GM18517 (cell line): Measurements from ENCODE around the gene CARD11.
"Not testable (repeated sequence)": the region's sequence is repeated elsewhere in the genome, so short reads cannot be mapped to it uniquely, and the experiment has no call there.

Experiments
- ATAC-seq: cut with Tn5 transposase; IDR thresholded peaks from one replicate; pipeline ENCODE4 v1.9.1; 2021; ENCODE audit warnings: mild to moderate bottlenecking, moderate library complexity; ENCODE audit not compliant: unreplicated experiment

CARD11 gene

DNA sequence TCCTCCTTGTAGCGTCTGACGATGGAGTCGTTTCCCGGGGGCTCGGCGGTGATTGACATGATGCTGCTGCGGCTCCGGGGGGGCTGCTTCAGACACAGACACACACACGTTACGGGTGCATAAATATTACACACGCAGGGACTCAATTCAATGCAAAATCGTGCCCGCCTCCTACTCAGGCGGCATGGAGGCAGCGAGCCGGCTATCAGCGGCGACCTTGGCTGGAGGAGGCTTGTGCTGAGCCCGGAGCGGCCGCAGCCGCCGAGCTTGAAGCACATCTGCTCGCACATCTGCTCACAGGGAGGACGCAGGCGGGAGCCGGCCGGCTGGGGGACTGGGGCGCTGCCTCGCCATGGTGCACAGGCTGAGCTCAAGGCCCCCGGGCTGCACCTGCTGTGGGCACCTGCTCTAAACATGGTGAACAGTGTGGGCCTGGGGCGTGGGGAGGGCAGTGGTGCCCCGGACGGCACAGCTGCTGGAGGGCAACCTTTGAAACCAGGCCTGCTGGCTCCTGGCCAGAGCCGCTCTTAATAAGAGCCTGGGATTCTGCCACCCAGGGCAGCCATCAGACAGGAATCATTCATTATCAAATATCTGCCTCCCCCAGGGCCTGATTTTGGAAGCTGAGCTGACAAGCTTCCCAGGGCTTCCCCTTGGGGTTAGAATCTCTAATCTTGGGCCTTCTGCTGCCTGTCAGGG is 114.9 kb downstream of the CARD11 start:
- no peak for ATAC-seq

DNA sequence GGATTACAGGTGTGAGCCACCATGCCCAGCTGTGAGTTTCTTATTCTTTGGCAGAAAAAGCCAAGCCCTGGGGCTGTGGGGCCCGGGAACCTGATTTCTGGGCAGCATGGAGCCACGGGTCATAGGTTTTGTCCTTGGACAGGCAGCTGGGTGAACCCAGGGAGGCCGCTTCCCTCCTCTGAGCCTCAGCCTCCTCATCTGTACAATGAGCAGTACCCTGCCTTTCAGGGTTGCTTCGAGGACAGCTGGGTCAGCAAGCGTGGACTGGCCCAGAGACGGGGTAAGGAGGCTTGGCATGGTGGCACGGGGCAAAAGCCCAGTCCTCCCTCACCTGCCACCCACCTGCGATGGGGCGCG is 115.4 kb downstream of the CARD11 start:
- no peak for ATAC-seq

GRCh38 chr7:2927592-2927991 is 116.1 kb downstream of the CARD11 start:
- no peak for ATAC-seq

GRCh38 chr7:2926896-2927405 is 116.7 kb downstream of the CARD11 start:
- no peak for ATAC-seq

- no peak for ATAC-seq
Measured at GRCh38 chr7:2926120-2926895, 117.4 kb downstream of the CARD11 start.

DNA sequence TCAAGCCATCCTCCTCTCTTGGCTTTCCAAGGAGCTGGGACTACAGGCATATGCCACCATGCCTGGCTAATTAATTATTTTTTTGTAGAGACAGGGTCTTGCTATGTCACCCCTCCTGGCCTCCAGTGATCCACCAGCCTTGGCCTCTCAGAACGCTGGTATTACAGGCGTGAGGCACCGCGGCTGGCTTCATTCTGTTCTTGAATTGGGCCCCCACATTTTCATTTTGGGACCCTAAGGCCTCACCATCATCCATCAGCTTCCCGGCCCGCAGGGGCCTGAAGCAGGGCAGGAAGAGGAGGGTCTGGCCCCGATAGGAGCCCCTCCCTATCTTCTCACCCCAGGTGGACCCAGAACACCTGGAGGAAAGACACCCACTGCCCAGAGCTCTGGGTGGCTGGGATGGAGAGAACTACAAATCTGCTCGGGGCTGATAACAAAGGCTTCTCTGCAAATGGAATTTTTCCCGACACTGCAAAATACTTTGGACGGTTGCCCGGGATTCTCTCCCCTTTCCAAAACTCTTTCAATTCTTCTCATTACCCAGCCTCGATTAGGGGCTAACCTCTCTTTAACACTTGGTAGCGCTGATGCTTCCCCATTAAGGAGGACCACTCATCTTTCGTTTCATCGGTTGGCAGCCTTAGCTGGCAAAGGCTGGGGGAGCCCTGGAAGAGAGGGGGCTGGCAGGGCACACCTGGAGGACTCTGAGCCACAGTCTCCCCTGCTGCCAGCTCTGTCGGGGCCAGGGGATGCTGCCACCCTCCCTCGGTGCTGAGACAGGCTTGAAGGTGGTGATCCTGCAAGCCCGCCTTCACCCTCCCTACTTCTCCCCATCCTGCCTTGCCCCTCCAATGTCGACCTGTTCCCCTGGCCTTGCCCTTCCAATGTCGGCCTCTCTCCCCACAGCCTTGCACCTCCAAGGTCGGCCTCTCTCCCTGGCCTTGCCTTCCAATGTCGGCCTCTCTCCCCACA is 118.5 kb downstream of the CARD11 start:
- ATAC-seq, result no peak

DNA sequence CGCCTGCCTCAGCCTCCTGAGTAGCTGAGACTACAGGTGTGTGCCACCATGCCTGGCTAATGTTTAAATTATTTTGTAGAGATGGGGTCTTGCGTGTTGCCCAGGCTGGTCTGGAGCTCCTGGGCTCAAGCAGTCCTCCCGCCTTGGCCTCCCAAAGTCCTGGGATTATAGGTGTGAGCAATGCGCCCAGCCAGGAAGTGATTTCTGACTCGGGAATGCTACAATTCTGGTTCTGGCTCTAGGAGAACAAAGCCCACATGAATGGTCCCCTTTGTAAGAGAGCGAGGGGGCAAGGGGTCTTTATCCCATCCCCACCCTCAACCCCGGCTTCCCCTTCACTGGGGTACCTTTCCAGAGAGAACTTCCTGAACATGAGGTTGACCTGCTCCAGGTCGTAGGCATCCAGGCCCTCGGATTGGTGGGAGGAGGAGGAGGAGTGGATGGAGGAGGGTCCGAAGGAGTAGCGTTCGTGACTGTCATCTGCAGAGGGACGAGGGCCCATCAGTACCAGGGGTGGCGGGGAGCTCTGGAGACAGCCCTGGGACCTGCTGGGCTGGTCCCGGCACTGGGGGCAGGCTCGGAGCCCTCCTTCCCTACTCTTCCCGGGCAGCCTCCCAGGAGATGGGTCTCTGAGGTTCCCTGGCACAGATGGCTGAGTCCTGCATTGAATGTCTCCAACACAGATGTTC is 119.6 kb downstream of the CARD11 start:
- ATAC-seq, result no peak

DNA sequence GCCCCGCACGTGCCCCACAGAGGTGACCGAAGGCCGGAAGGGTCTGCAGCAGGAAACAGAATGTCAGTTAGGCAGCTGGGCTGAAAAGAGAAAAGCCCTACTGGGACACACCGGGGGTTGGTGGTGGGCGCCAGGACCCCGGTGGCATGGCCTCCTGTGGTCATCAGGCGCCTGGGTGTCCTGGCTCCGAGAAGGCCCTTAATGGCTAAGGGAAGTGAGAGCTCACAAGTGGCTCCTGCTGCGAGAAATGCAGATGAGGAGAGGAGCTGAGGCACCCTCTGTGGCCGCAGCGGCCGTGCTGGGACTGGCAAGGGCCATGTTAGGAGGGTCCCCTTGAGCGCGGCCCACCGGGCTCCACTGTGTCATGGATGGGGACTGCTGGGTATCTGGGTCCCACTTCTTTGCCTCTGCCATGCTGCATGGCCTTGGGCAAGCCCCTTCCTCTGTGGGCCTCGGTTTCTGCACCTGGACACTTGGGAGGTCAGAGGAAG is 120.3 kb downstream of the CARD11 start:
- no peak for ATAC-seq

DNA sequence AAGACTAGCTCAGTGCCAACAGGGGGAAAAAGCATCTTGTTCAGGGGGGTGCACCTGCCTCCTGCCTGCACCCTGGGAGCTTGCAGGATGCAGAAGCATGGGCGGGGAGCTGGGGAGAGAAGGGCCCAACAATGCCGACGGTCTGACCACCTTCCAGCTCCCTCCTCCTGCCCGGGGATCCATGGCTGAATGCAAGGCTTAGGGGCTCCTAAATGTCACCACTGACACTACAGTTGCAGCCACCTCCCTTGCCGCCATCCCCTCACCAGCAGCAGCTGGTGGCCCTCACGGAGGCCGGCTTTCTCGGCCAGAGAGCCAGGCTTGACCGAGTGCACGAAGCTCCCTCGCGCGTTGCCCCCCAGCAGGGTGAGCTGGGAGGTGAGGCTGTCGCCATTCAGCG is 120.8 kb downstream of the CARD11 start:
- no peak for ATAC-seq

DNA sequence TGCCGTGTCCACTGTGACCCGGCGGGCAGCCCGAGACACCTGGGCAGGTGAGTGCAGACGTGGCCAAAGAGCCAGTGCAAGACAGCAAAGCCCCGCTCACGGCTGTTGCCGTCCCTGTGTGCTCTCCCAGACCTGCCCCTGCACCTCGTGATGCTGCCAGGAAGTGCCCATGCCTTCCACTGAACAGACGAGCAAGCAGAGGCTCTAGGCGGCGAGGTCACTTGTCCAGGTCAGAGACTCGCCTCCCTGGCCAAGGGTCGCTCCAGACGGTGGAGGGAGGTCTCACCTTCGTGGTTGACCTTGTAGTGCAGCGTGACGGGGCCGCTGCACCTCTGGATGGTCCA is 121.3 kb downstream of the CARD11 start:
- ATAC-seq, result no peak

DNA sequence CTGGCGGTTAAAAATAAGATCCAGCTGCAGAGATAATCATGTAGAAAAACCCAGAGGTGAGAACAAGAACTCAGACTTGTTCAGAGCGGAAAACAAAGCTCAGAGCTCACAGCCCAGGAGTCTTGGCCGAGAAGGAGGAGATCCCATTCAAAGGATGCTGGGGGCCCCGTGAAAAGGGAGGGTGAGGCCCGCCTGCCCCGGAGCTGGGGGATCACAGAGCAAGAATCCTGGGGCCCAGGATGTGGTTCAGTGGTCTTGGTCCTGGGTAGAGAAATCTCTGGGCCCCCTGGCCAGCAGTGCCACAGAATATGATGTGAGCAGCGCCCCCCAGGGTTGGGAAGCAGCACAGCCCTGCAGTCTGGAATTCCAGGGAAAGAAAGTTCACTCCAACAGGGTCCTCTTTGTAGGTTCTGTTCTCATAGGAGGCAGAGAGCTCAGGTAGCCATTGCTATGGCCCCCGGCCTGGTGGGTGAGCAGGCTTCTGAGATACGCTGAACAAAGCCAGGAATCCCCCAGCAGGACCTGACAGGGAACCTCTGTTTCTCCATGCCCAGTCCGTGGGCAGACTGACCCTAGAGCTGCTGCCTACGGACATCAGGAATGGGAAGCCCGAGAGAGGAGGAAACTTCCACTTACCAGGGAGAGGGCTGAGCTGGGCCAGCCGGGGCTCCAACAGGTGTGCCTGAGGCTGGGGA is 121.9 kb downstream of the CARD11 start:
- ATAC-seq, result no peak

GRCh38 chr7:2920956-2921652 is 122.6 kb downstream of the CARD11 start:
- ATAC-seq, result no peak

DNA sequence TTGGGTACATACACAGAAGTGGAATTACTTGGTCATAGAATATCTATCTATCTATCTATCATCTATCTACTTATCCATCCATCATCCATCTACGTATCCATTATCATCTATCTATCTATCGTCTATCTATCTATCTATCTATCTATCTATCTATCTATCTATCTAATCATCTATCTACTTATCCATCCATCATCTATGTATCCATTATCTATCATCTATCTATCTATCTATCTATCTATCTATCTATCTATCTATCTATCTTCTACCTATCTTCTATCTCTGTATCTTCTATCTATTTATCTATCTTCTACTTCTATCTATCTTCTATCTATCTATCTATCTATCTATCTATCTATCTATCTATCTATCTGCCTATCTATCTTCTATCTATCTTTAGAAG is 123.2 kb downstream of the CARD11 start:
- not testable (repeated sequence) for ATAC-seq

DNA sequence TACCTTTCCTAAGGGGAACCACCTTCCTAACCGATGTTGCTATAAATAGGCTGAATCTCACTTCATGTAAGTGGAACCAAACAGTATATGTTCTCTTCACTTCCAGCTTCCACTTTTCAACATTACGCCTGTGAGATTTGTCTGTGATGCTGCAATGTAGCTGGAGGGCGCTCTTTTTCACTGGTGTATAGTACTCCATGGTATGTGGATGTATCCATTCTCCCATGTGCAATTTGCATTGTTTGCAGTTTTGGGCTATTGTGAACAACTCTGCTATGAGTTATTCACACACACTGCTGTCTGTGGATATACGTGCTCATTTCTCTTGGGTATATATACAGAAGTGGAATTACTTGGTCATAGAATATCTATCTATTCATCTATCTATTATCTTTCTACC is 123.6 kb downstream of the CARD11 start:
- no peak for ATAC-seq

DNA sequence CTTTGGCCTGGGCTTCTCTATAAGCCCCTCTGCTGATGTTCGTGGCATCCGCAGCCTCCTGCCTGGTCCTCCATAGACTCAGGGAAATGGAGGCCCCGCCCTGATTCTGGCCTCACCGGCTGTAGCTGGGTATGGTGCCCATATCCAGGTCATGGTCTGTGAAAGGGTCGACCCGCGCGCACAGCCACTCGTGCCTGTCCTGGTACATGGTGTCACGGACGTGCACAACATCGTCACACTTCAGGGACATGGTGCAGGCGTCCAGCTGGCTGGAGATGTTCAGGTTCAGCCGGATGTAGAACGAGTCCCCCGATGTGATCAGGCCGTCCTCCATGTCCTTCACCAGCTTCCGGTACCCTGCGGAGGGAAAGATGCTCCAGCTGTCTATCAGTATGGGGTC is 124.4 kb downstream of the CARD11 start:
- ATAC-seq, result no peak

- no peak for ATAC-seq
Measured at GRCh38 chr7:2918406-2918805, 125.3 kb downstream of the CARD11 start.

- ATAC-seq, result no peak
Measured at GRCh38 chr7:2915023-2915422, 128.6 kb downstream of the CARD11 start.

DNA sequence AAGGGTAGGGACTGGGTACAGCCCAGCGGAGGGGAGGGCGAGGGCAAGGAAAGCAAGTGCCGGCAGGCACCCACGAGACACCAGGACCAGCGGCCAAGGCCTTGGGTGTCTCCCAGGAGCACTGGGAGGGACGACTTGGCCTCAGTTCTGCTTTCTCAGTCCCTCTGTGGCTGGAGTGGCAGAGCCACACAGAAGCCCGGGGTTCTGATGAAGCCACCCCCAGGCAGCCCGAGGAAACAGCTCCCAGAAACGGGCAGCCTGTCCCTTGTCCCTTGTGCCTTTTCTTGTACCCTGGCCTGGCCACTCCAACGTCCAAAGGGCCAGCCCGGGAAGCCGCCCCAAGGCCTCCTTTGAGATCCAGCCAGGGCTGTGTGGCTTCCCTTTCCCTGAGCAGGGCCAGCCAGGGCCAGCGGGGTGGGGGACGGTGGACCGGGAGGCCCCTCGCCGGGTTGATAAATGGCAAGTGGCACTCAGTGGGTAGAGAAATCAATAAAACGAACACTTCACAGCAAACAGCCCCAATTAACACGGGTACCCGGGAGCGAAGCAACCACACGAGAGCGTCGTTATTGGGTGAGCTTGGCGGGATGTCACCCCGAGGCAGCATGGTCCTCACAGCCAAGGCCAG is 129.8 kb downstream of the CARD11 start:
- no peak for ATAC-seq
